Caco-2 (cell line): ENCODE data around the gene ZNF280C. TPM values are rescaled to one million over a fixed set of nuclear protein-coding genes. Genes with fewer than 3 reads are reported as not detected.

Source experiments
- BruUV-seq: library from RNA; stranded (reverse); fragments of 400-500 nt; replicated peaks from 2 replicates; lab custom pipeline; 2021; lab: Mats Ljungman, UMichigan
- CTCF ChIA-PET: fragments of 300-600 bp; sonication (Branson Sonifier 250); formaldehyde crosslinking; loops from one replicate; lab custom pipeline; 2022; ENCODE audit warnings: antibody characterized with exemption; lab: Charles Lee
- POLR2A ChIA-PET: fragments of 300-600 bp; sonication (Branson Sonifier 250); formaldehyde crosslinking; loops from one replicate; lab custom pipeline; 2022; ENCODE audit warnings: antibody characterized with exemption; lab: Charles Lee
- DNase-seq, 2 experiments: peaks; one replicate each; pipeline versions ENCODE4 v3.0.0 to v3.0.0-alpha.2; 2020 to 2022
- H3K27me3 ChIP-seq: replicated peaks from 2 replicates; pipeline ENCODE4 v1.6.0; 2011; ENCODE audit warnings: low read length; ENCODE audit not compliant: control insufficient read depth, insufficient read depth
- H3K36me3 ChIP-seq: 2 replicates; pipeline ENCODE4 v1.5.1; 2011; ENCODE audit warnings: low read length; ENCODE audit not compliant: control insufficient read depth, insufficient read depth
- H3K4me1 ChIP-seq: fragments of 250-450 bp; sonication (Bioruptor Pico); 2 replicates; pipeline ENCODE4 v1.5.1; 2020; ENCODE audit warnings: mild to moderate bottlenecking
- H3K4me3 ChIP-seq: 2 replicates; pipeline ENCODE4 v1.5.1; 2011; ENCODE audit warnings: low read depth, mild to moderate bottlenecking, control low read depth, low read length
- H3K9me3 ChIP-seq: fragments of 250-450 bp; sonication (Bioruptor Pico); 2 replicates; pipeline ENCODE4 v1.5.1; 2020; ENCODE audit warnings: mild to moderate bottlenecking, moderate library complexity
- H3K27ac Mint-ChIP-seq: one replicate; pipeline ENCODE4 v1.8.0; 2022; ENCODE audit warnings: mixed read lengths; ENCODE audit not compliant: unreplicated experiment
- H3K27me3 Mint-ChIP-seq: one replicate; pipeline ENCODE4 v1.8.0; 2022; ENCODE audit warnings: mixed read lengths; ENCODE audit not compliant: insufficient read depth, unreplicated experiment
- H3K36me3 Mint-ChIP-seq: one replicate; pipeline ENCODE4 v1.8.0; 2022; ENCODE audit warnings: mild to moderate bottlenecking, mixed read lengths; ENCODE audit not compliant: insufficient read depth, unreplicated experiment
- H3K4me1 Mint-ChIP-seq: one replicate; pipeline ENCODE4 v1.8.0; 2022; ENCODE audit warnings: low read depth, mixed read lengths; ENCODE audit not compliant: unreplicated experiment
- H3K4me3 Mint-ChIP-seq: one replicate; pipeline ENCODE4 v1.8.0; 2022; ENCODE audit warnings: mild to moderate bottlenecking, moderate library complexity, mixed read lengths; ENCODE audit not compliant: unreplicated experiment
- H3K9me3 Mint-ChIP-seq: one replicate; pipeline ENCODE4 v1.8.0; 2022; ENCODE audit warnings: mixed read lengths; ENCODE audit not compliant: unreplicated experiment
- CTCF ChIP-seq, 2 experiments: fragments of 200-600 bp in 1 of 2; IDR thresholded peaks; 1 replicate in 1 of 2; 2 replicates in 1 of 2; pipeline versions ENCODE4 v1.5.1 to v1.8.0; 2011 to 2022; ENCODE audit warnings: antibody characterized with exemption in 1 of 2, control low read depth in 1 of 2, inconsistent platforms in 1 of 2, low read depth in 1 of 2, low read length in 1 of 2, mild to moderate bottlenecking in 1 of 2, moderate library complexity in 1 of 2; ENCODE audit not compliant: insufficient read depth in 1 of 2, severe bottlenecking in 1 of 2, unreplicated experiment in 1 of 2
- intact Hi-C: fragments of 100-400 bp; cut with micrococcal nuclease; formaldehyde crosslinking; loops from one replicate; pipeline ENCODE4 v1.10.0; 2022; ENCODE audit not compliant: unreplicated experiment
- total RNA-seq: library from RNA; stranded (reverse); gene quantifications from 2 replicates; pipeline ENCODE4 v1.2.3, GENCODE V29; 2022

ZNF280C gene
- total RNA-seq, 1 experiment from 2014 or later, result 6.4 TPM

DNA sequence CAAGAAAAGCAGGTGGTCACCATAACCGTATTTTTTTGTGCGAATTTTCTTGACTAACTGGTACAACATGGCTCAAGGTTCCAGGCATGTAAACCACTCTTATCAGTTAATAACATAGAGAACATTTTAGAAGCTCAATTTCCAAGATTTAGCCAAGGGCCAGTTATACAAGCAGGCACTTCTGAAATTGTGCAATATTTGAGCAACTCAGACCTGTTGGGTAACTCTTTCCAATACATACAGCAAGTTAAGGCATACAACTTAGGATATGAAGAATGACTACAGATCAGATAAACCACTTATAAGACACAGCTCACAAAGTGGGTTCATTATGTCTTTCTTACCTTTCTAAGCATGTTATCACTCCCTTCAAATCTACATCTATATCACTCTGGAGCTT is 43.9 kb downstream of the ZNF280C start:
- Histone ChIP-seq H3K27me3 (no peaks in the 10 kb centered on the region), H3K36me3 (no peaks in the 10 kb centered on the region), H3K4me1 (peaks cover 12% of the 10 kb centered on the region), H3K9me3 (no peaks in the 10 kb centered on the region), H3K4me3 (no peak overlapping the region)
- TF ChIP-seq CTCF (IDR thresholded peaks at IDR 0.05; ENCODE audit: insufficient read depth in 1 of 2, low read depth in 1 of 2, low read length in 1 of 2, severe bottlenecking in 1 of 2, unreplicated experiment in 1 of 2), result no peak
- Mint-ChIP-seq H3K27me3 (no peaks in the 10 kb centered on the region), H3K36me3 (peaks cover 4% of the 10 kb centered on the region), H3K9me3 (no peaks in the 10 kb centered on the region), H3K27ac (no peak overlapping the region), H3K4me1 (no peaks in the 10 kb centered on the region), H3K4me3 (no peak overlapping the region)
- ChIA-PET POLR2A (no interaction called here), CTCF (no interaction called here)
- intact Hi-C loops, result no loop called here
- BruUV-seq, result no TSS peak
- DNase-seq, result peak in 1 of 2 experiments; percentile 12

GRCh38 chrX:130216320-130216719 is 52.4 kb downstream of the ZNF280C start:
- Histone ChIP-seq H3K4me3 (no peak overlapping the region), H3K9me3 (no peaks in the 10 kb centered on the region), H3K4me1 (no peaks in the 10 kb centered on the region), H3K36me3 (no peaks in the 10 kb centered on the region), H3K27me3 (no peaks in the 10 kb centered on the region)
- no peak for TF ChIP-seq CTCF (IDR thresholded peaks at IDR 0.05; ENCODE audit: insufficient read depth in 1 of 2, low read depth in 1 of 2, low read length in 1 of 2, severe bottlenecking in 1 of 2, unreplicated experiment in 1 of 2)
- Mint-ChIP-seq H3K4me1 (no peaks in the 10 kb centered on the region), H3K36me3 (peaks cover 14% of the 10 kb centered on the region), H3K4me3 (no peak overlapping the region), H3K9me3 (no peaks in the 10 kb centered on the region), H3K27ac (no peak overlapping the region), H3K27me3 (no peaks in the 10 kb centered on the region)
- DNase-seq, result no peak
- intact Hi-C loops, result no loop called here
- CTCF ChIA-PET, result no interaction called here
- BruUV-seq, result no TSS peak
- POLR2A ChIA-PET, result no interaction called here

- intact Hi-C loops, result no loop called here
- Mint-ChIP-seq H3K36me3 (peaks cover 14% of the 10 kb centered on the region), H3K27me3 (no peaks in the 10 kb centered on the region), H3K4me1 (no peaks in the 10 kb centered on the region), H3K9me3 (no peaks in the 10 kb centered on the region), H3K4me3 (no peak overlapping the region), H3K27ac (no peak overlapping the region)
- H3K36me3 ChIP-seq, result no peaks in the 10 kb centered on the region
- H3K4me3 ChIP-seq, result no peak overlapping the region
- no peak for TF ChIP-seq CTCF (IDR thresholded peaks at IDR 0.05; ENCODE audit: insufficient read depth in 1 of 2, low read depth in 1 of 2, low read length in 1 of 2, severe bottlenecking in 1 of 2, unreplicated experiment in 1 of 2)
- no TSS peak for BruUV-seq
- H3K4me1 ChIP-seq, result no peaks in the 10 kb centered on the region
- ChIA-PET POLR2A (no interaction called here), CTCF (no interaction called here)
- H3K27me3 ChIP-seq, result no peaks in the 10 kb centered on the region
- no peak for DNase-seq
- no peaks in the 10 kb centered on the region for H3K9me3 ChIP-seq
Measured at GRCh38 chrX:130213376-130213775, 55.3 kb downstream of the ZNF280C start.
